Fibroblast of skin of abdomen (primary cell): ENCODE results near the gene HOXB2. TPM values are rescaled to one million over a fixed set of nuclear protein-coding genes. Genes with fewer than 3 reads are reported as not detected.

Source experiments
- DNase-seq: peaks from one replicate; pipeline ENCODE4 v3.0.0-alpha.2; 2013
- polyA plus RNA-seq, 2 experiments: library from polyadenylated mRNA; unstranded; fragments of 120-200 nt; gene quantifications; one replicate each; pipeline ENCODE4 v1.2.1, GENCODE V29; 2013; ENCODE audit not compliant: insufficient read length in 2 of 2

The HOXB2 gene
- 27.6 TPM for polyA plus RNA-seq (2013, experiment 1 of 2; ENCODE audit: insufficient read length)
- polyA plus RNA-seq (2013, experiment 2 of 2; ENCODE audit: insufficient read length): 28.9 TPM

GRCh38 chr17:48545022-48545375, at the start of gene HOXB2:
Gene HOXB2, minus strand, starts transcription at chr17:48545109. Its CDS starts 198 bp downstream, at chr17:48544911.
- DNase-seq: peak; percentile 73

GRCh38 chr17:48593840-48594537, 49.1 kb upstream of the HOXB2 start:
- peak; percentile 98 for DNase-seq

- DNase-seq: no peak
These were observed 48.4 kb upstream of the HOXB2 start, which contains the start of gene HOXB5 for GRCh38 chr17:48593126-48593829. Gene HOXB5, minus strand, starts transcription at chr17:48593779. Its CDS starts 97 bp downstream, at chr17:48593682.

- DNase-seq: no peak
These were observed 47.7 kb upstream of the HOXB2 start for GRCh38 chr17:48592577-48592976.

- no peak for DNase-seq
These were observed 47.2 kb upstream of the HOXB2 start for GRCh38 chr17:48592057-48592514.

- DNase-seq: no peak
These were observed 46.5 kb upstream of the HOXB2 start for GRCh38 chr17:48591255-48592056.

GRCh38 chr17:48590607-48591161, 45.8 kb upstream of the HOXB2 start:
- DNase-seq: no peak

GRCh38 chr17:48589831-48590606, 45.1 kb upstream of the HOXB2 start, which contains the start of gene HOXB3:
Gene HOXB3, minus strand, starts transcription at chr17:48590241. Its CDS starts 37,767 bp downstream, at chr17:48552474.
- peak; percentile 94 for DNase-seq

- DNase-seq: no peak
These were observed 44.3 kb upstream of the HOXB2 start for GRCh38 chr17:48589060-48589830.

GRCh38 chr17:48588528-48588927, 43.6 kb upstream of the HOXB2 start:
- no peak for DNase-seq

GRCh38 chr17:48588074-48588415, 43.1 kb upstream of the HOXB2 start:
- no peak for DNase-seq

- no peak for DNase-seq
These were observed 42.6 kb upstream of the HOXB2 start for GRCh38 chr17:48587276-48588073.

GRCh38 chr17:48586355-48587258, 41.7 kb upstream of the HOXB2 start:
- DNase-seq: no peak

- peak; percentile 77 for DNase-seq
These were observed 39.4 kb upstream of the HOXB2 start for GRCh38 chr17:48584223-48584741.

GRCh38 chr17:48583708-48584222, 38.9 kb upstream of the HOXB2 start:
- DNase-seq: no peak

GRCh38 chr17:48582750-48583069, 37.8 kb upstream of the HOXB2 start:
- DNase-seq: no peak

GRCh38 chr17:48579760-48580554, 35.0 kb upstream of the HOXB2 start:
- DNase-seq: peak; percentile 72

- no peak for DNase-seq
These were observed 34.5 kb upstream of the HOXB2 start for GRCh38 chr17:48579471-48579759.
